Activated CD8-positive, alpha-beta T cell treated with anti-CD3 and anti-CD28 coated beads for 36 hours (primary cell): ENCODE measurements around the gene COL18A1. TPM values are rescaled to one million over a fixed set of nuclear protein-coding genes. Genes with fewer than 3 reads are reported as not detected.

Source experiments
- ATAC-seq: fragments of 200-7000 bp; cut with Tn5 transposase; one replicate; pipeline ENCODE4 v1.10.0; 2021; ENCODE audit warnings: mild to moderate bottlenecking, moderate library complexity
- CTCF ChIA-PET: fragments of 350-600 bp; sonication (Branson Sonifier 250); formaldehyde crosslinking; loops from one replicate; lab custom pipeline; 2021; ENCODE audit warnings: antibody characterized with exemption; lab: Charles Lee
- POLR2A ChIA-PET: fragments of 350-600 bp; sonication (Branson Sonifier 250); formaldehyde crosslinking; loops from one replicate; lab custom pipeline; 2021; ENCODE audit warnings: antibody characterized with exemption; lab: Charles Lee
- DNase-seq: peaks from one replicate; pipeline ENCODE4 v3.0.0-alpha.2; 2020
- H3K27ac Mint-ChIP-seq: one replicate; pipeline ENCODE4 v1.8.0; 2021; ENCODE audit warnings: mild to moderate bottlenecking, mixed read lengths
- H3K27me3 Mint-ChIP-seq: one replicate; pipeline ENCODE4 v1.8.0; 2021; ENCODE audit warnings: mixed read lengths
- H3K36me3 Mint-ChIP-seq: one replicate; pipeline ENCODE4 v1.8.0; 2021; ENCODE audit warnings: low read depth, mixed read lengths
- H3K4me1 Mint-ChIP-seq: one replicate; pipeline ENCODE4 v1.8.0; 2021; ENCODE audit warnings: low read depth, mixed read lengths
- H3K4me3 Mint-ChIP-seq: one replicate; pipeline ENCODE4 v1.8.0; 2021; ENCODE audit warnings: mild to moderate bottlenecking, moderate library complexity, mixed read lengths
- H3K9me3 Mint-ChIP-seq: one replicate; pipeline ENCODE4 v1.8.0; 2021; ENCODE audit warnings: mixed read lengths
- CTCF ChIP-seq: fragments of 200-600 bp; IDR thresholded peaks from one replicate; pipeline ENCODE4 v1.8.0; 2022; ENCODE audit warnings: antibody characterized with exemption, mild to moderate bottlenecking
- intact Hi-C: fragments of 100-400 bp; cut with micrococcal nuclease; formaldehyde crosslinking; loops from one replicate; pipeline ENCODE4 v1.10.0; 2022
- total RNA-seq, 2 experiments: library from RNA; stranded (reverse); gene quantifications; one replicate each; pipeline ENCODE4 v1.2.3, GENCODE V29; 2021

COL18A1 gene
- total RNA-seq, 2 experiments from 2014 or later: 9.4 to 9.7 TPM

- no peak overlapping the region for H3K27ac Mint-ChIP-seq
- H3K36me3 Mint-ChIP-seq: no peaks in the 10 kb centered on the region
- no peak for TF ChIP-seq CTCF
- ChIA-PET POLR2A (no interaction called here), CTCF (interaction anchor here (2.3 kb wide), 1 partner anchor 11 kb away, joined by 7 read pairs; no protein-coding TSS in a partner anchor)
- H3K27me3 Mint-ChIP-seq: peaks cover 13% of the 10 kb centered on the region
- ATAC-seq (no peak), DNase-seq (no peak)
- H3K4me3 Mint-ChIP-seq: no peak overlapping the region
- H3K4me1 Mint-ChIP-seq: peaks cover 2% of the 10 kb centered on the region
- intact Hi-C loops: no loop called here
- H3K9me3 Mint-ChIP-seq: peaks cover 12% of the 10 kb centered on the region
Measured at GRCh38 chr21:45450423-45451090, 45.6 kb downstream of the COL18A1 start.

GRCh38 chr21:45451091-45451740, 46.3 kb downstream of the COL18A1 start:
- Mint-ChIP-seq H3K27me3 (peaks cover 9% of the 10 kb centered on the region), H3K36me3 (no peaks in the 10 kb centered on the region), H3K27ac (no peak overlapping the region), H3K4me3 (no peak overlapping the region), H3K4me1 (no peaks in the 10 kb centered on the region), H3K9me3 (peaks cover 9% of the 10 kb centered on the region)
- ChIA-PET POLR2A (no interaction called here), CTCF (interaction anchor here (1.5 to 2.3 kb wide), 2 partner anchors 12 to 313 kb away, joined by 4 to 7 read pairs; no protein-coding TSS in a partner anchor)
- TF ChIP-seq CTCF: no peak
- DNase-seq (no peak), ATAC-seq (no peak)
- intact Hi-C loops: no loop called here

DNA sequence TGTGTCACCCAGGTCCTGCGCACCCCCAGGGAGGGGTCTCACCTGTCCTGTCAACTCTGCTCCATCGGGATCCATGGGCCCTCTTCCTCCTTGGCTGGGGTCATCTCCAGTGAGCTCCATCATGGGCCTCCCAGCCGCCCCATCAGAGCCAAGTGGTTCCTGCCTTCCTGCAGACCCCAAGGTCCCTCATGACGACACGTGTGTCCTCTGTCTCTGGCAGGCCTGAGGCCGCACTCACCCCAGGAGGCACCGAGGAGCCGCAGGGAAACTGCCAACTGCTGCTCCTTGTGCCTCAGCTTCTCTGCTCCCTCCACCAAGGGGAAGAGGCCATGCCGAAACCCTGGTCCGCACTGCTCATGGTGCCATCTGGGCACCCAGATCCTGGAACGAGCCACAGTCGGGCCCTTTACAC, 46.8 kb downstream of the COL18A1 start:
- DNase-seq: no peak
- ChIA-PET CTCF (interaction anchor here (1.5 to 2.3 kb wide), 2 partner anchors 12 to 313 kb away, joined by 4 to 7 read pairs; no protein-coding TSS in a partner anchor), POLR2A (no interaction called here)
- H3K4me1 Mint-ChIP-seq: no peaks in the 10 kb centered on the region
- H3K27me3 Mint-ChIP-seq: peaks cover 8% of the 10 kb centered on the region
- H3K36me3 Mint-ChIP-seq: no peaks in the 10 kb centered on the region
- H3K4me3 Mint-ChIP-seq: no peak overlapping the region
- no peak for ATAC-seq
- intact Hi-C loops: no loop called here
- no peak for TF ChIP-seq CTCF
- H3K9me3 Mint-ChIP-seq: peaks cover 8% of the 10 kb centered on the region
- no peak overlapping the region for H3K27ac Mint-ChIP-seq

DNA sequence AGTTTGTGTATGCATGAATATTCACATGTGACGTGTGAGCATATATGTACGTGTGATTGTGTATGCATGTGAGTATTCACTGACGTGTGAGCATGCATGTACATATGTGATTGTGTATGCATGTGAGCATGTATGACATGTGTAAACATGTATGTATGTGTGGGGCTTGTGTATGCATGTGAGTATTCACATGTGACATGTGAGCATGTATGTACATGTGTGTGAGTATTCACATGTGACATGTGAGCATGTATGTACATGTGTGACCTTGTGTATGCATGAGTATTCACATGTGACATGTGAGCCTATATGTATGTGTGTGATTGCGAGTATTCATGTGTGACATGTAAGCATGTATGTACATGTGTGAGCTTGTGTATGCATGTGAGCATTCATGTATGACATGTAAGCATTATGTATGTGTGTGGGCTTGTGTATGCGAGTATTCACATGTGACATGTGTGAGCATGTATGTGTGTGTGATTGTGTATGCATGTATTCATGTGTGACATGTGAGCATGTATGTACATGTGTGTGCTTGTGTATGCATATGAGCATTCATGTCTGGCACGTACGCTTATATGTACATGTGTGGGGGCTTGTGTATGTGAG, 47.8 kb downstream of the COL18A1 start:
- ATAC-seq (no peak), DNase-seq (no peak)
- Mint-ChIP-seq H3K27ac (no peak overlapping the region), H3K4me1 (no peaks in the 10 kb centered on the region), H3K4me3 (no peak overlapping the region), H3K27me3 (peaks cover 7% of the 10 kb centered on the region), H3K9me3 (peaks cover 8% of the 10 kb centered on the region), H3K36me3 (no peaks in the 10 kb centered on the region)
- ChIA-PET POLR2A (no interaction called here), CTCF (interaction anchor here (1.5 to 2.3 kb wide), 2 partner anchors 13 to 314 kb away, joined by 4 to 7 read pairs; no protein-coding TSS in a partner anchor)
- no peak for TF ChIP-seq CTCF
- intact Hi-C loops: no loop called here
